NCI-H524 (cell line): Measurements from ENCODE around the gene ACOXL.

ENCODE experiments used
- DNase-seq, 2 experiments: peaks; one replicate each; lab custom pipeline; 2025; lab: John Stamatoyannopoulos, UW

ACOXL gene

GRCh38 chr2:110718990-110719389 lies 13.4 kb upstream of the ACOXL start:
- DNase-seq: no peak

- no peak for DNase-seq
Measured at GRCh38 chr2:110720547-110720946, 11.8 kb upstream of the ACOXL start.

- no peak for DNase-seq
Measured at GRCh38 chr2:110724820-110725219, 7.6 kb upstream of the ACOXL start.

GRCh38 chr2:110725370-110725769 lies 7.0 kb upstream of the ACOXL start:
- DNase-seq: no peak

GRCh38 chr2:110725859-110726258 lies 6.5 kb upstream of the ACOXL start:
- no peak for DNase-seq

GRCh38 chr2:110726285-110726684 lies 6.1 kb upstream of the ACOXL start:
- no peak for DNase-seq

- DNase-seq: no peak
Measured at GRCh38 chr2:110727923-110728322, 4.5 kb upstream of the ACOXL start.

GRCh38 chr2:110729106-110729505 lies 3.3 kb upstream of the ACOXL start:
- no peak for DNase-seq

GRCh38 chr2:110731064-110731463 lies 1.3 kb upstream of the ACOXL start:
- DNase-seq: no peak

- DNase-seq: no peak
Measured at GRCh38 chr2:110735366-110735765, 3.0 kb downstream of the ACOXL start.

GRCh38 chr2:110737783-110738182 lies 5.4 kb downstream of the ACOXL start:
- DNase-seq: no peak

GRCh38 chr2:110740747-110741349 lies 8.5 kb downstream of the ACOXL start:
- no peak for DNase-seq

- no peak for DNase-seq
Measured at GRCh38 chr2:110741491-110741980, 9.2 kb downstream of the ACOXL start.

GRCh38 chr2:110742412-110742811 lies 10.0 kb downstream of the ACOXL start:
- DNase-seq: no peak

GRCh38 chr2:110743600-110743999 lies 11.2 kb downstream of the ACOXL start:
- DNase-seq: no peak

GRCh38 chr2:110744429-110744828 lies 12.1 kb downstream of the ACOXL start:
- no peak for DNase-seq

- no peak for DNase-seq
Measured at GRCh38 chr2:110745048-110745447, 12.7 kb downstream of the ACOXL start.

- no peak for DNase-seq
Measured at GRCh38 chr2:110746586-110747521, 14.5 kb downstream of the ACOXL start.

GRCh38 chr2:110747522-110748488 lies 15.4 kb downstream of the ACOXL start:
- no peak for DNase-seq

- peak; percentile 10 to 58 for DNase-seq
Measured at GRCh38 chr2:110748489-110748867, 16.1 kb downstream of the ACOXL start.

- no peak for DNase-seq
Measured at GRCh38 chr2:110751642-110752041, 19.3 kb downstream of the ACOXL start.

GRCh38 chr2:110752871-110753270 lies 20.5 kb downstream of the ACOXL start:
- DNase-seq: no peak
